Endothelial cell of umbilical vein (primary cell): ENCODE data around the gene MTG2. TPM values are rescaled to one million over a fixed set of nuclear protein-coding genes. Genes with fewer than 3 reads are reported as not detected.

Source experiments
- BruUV-seq: library from RNA; stranded (reverse); fragments of 400-500 nt; replicated peaks from 2 replicates; lab custom pipeline; 2021; lab: Mats Ljungman, UMichigan
- CTCF ChIA-PET: fragments of 300-600, 350-600 bp; sonication (Branson Sonifier 250); formaldehyde crosslinking; loops from one replicate; lab custom pipeline; 2021; ENCODE audit warnings: antibody characterized with exemption, inconsistent platforms; lab: Charles Lee
- POLR2A ChIA-PET: fragments of 300-600, 350-600 bp; sonication (Branson Sonifier 250); formaldehyde crosslinking; loops from one replicate; lab custom pipeline; 2021; ENCODE audit warnings: antibody characterized with exemption, inconsistent platforms; lab: Charles Lee
- DNase-seq: peaks from one replicate; pipeline ENCODE4 v3.0.0-alpha.2; 2011; ENCODE audit warnings: low read depth, low spot score
- FAIRE-seq: peaks from 2 replicates; lab custom pipeline; 2011; peaks lifted over from hg19 to GRCh38; lab: Jason Lieb, UNC
- H2AFZ ChIP-seq: 2 replicates; pipeline ENCODE4 v1.6.0; 2012; ENCODE audit warnings: low read depth, low read length, control low read depth, inconsistent platforms
- H3K27ac ChIP-seq: 2 replicates; pipeline ENCODE4 v1.5.1; 2011; ENCODE audit warnings: low read depth, mild to moderate bottlenecking, control low read depth, low read length, moderate library complexity; ENCODE audit not compliant: insufficient read depth
- H3K27me3 ChIP-seq, 2 experiments: 2 replicates each; pipeline versions ENCODE4 v1.6.0 to v1.6.1; 2011; ENCODE audit warnings: low read length in 2 of 2, mixed read lengths in 1 of 2; ENCODE audit not compliant: control insufficient read depth in 2 of 2, insufficient read depth in 2 of 2
- H3K36me3 ChIP-seq, 2 experiments: 2 replicates in 1 of 2; 3 replicates in 1 of 2; pipeline ENCODE4 v1.5.1; 2011; ENCODE audit warnings: low read length in 2 of 2, mild to moderate bottlenecking in 1 of 2, moderate library complexity in 1 of 2; ENCODE audit not compliant: control insufficient read depth in 2 of 2, insufficient read depth in 2 of 2; ENCODE audit errors: extremely low read depth in 1 of 2
- H3K4me1 ChIP-seq: 3 replicates; pipeline ENCODE4 v1.5.1; 2011; ENCODE audit warnings: mild to moderate bottlenecking, low read length; ENCODE audit not compliant: control insufficient read depth, insufficient read depth; ENCODE audit errors: extremely low read depth
- H3K4me2 ChIP-seq: 2 replicates; pipeline ENCODE4 v1.6.1; 2011; ENCODE audit warnings: low read length, control low read depth, mixed read lengths; ENCODE audit not compliant: insufficient read depth
- H3K4me3 ChIP-seq, 3 experiments: fragments of 200-600 bp in 1 of 3; sonication (generic), shearing (Covaris generic) in 1 of 3; replicated peaks in 1 of 3; 2 replicates each; pipeline ENCODE4 v1.5.1; 2011 to 2016; ENCODE audit warnings: control low read depth in 3 of 3, low read length in 3 of 3, mild to moderate bottlenecking in 2 of 3, inconsistent platforms in 1 of 3, low read depth in 1 of 3, moderate library complexity in 1 of 3; ENCODE audit not compliant: insufficient read depth in 1 of 3
- H3K79me2 ChIP-seq: 2 replicates; pipeline ENCODE4 v1.6.0; 2012; ENCODE audit warnings: low read length, inconsistent platforms; ENCODE audit not compliant: control insufficient read depth, insufficient read depth
- H3K9ac ChIP-seq: replicated peaks from 2 replicates; pipeline ENCODE3; 2011; ENCODE audit warnings: low read length, control low read depth; ENCODE audit not compliant: insufficient read depth; ENCODE audit errors: extremely low read depth
- H3K9me1 ChIP-seq: replicated peaks from 3 replicates; pipeline ENCODE4 v1.6.0; 2011; ENCODE audit warnings: mild to moderate bottlenecking, low read length; ENCODE audit not compliant: control insufficient read depth, insufficient read depth; ENCODE audit errors: extremely low read depth
- H3K9me3 ChIP-seq: replicated peaks from 2 replicates; pipeline ENCODE4 v1.5.1; 2012; ENCODE audit warnings: low read length, inconsistent platforms; ENCODE audit not compliant: control insufficient read depth, insufficient read depth
- H4K20me1 ChIP-seq: replicated peaks from 2 replicates; pipeline ENCODE3; 2011; ENCODE audit warnings: mild to moderate bottlenecking, low read length; ENCODE audit not compliant: control insufficient read depth, insufficient read depth; ENCODE audit errors: extremely low read depth
- EZH2 ChIP-seq: IDR thresholded peaks from 2 replicates; pipeline ENCODE4 v1.6.1; 2012; ENCODE audit warnings: borderline replicate concordance, low read depth, mild to moderate bottlenecking, moderate library complexity, low read length, inconsistent platforms; ENCODE audit not compliant: severe bottlenecking
- FOS ChIP-seq: IDR thresholded peaks from 2 replicates; pipeline ENCODE4 v1.6.1; 2011; ENCODE audit warnings: mild to moderate bottlenecking, low read length, moderate library complexity, borderline replicate concordance; ENCODE audit not compliant: insufficient read depth
- GATA2 ChIP-seq: IDR thresholded peaks from 2 replicates; pipeline ENCODE4 v1.7.0; 2011; ENCODE audit warnings: low read depth, mild to moderate bottlenecking, moderate library complexity, mixed read lengths, low read length; ENCODE audit not compliant: insufficient read length, insufficient read depth
- JUN ChIP-seq: IDR thresholded peaks from 2 replicates; pipeline ENCODE4 v1.6.1; 2011; ENCODE audit warnings: borderline replicate concordance, low read depth; ENCODE audit not compliant: insufficient read length, insufficient read depth
- MYC ChIP-seq: IDR thresholded peaks from one replicate; pipeline ENCODE4 v1.6.1; 2011; ENCODE audit warnings: mild to moderate bottlenecking, low read depth, low read length
- POLR2A ChIP-seq: IDR thresholded peaks from 2 replicates; pipeline ENCODE4 v1.6.1; 2012; ENCODE audit warnings: low read depth, mild to moderate bottlenecking, control low read depth, low read length
- POLR2AphosphoS5 ChIP-seq: IDR thresholded peaks from 2 replicates; pipeline ENCODE4 v1.6.1; 2012; ENCODE audit warnings: low read depth, mild to moderate bottlenecking, control low read depth, low read length, moderate library complexity; ENCODE audit not compliant: insufficient read depth
- dilution Hi-C: fragments of 300-500 bp; cut with MboI; formaldehyde crosslinking; loops from one replicate; pipeline ENCODE4 v1.15.0; 2019; ENCODE audit warnings: low sequenced_read_pairs; ENCODE audit not compliant: extremely low pct_ligation_motif_present
- intact Hi-C: fragments of 100-400 bp; cut with micrococcal nuclease; formaldehyde crosslinking; loops from one replicate; pipeline ENCODE4 v1.10.0; 2022
- polyA plus RNA-seq, 4 experiments: library from polyadenylated mRNA; depleted of rRNA in 3 of 4; stranded (reverse) in 3 of 4; unstranded in 1 of 4; fragments of >200 nt; gene quantifications; 2 replicates each; pipeline versions ENCODE4 v1.2.1 to v1.2.3, GENCODE V29; 2011 to 2012; ENCODE audit warnings: missing spikeins in 1 of 4
- total RNA-seq: library from RNA; stranded (reverse); gene quantifications from 2 replicates; pipeline ENCODE4 v1.2.3, GENCODE V29; 2021
- TF ChIP-seq, protein P1 (sequence below): IDR thresholded peaks from 2 replicates; pipeline ENCODE4 v1.6.1; 2011; ENCODE audit not compliant: insufficient read depth, insufficient read length
- TF ChIP-seq, protein P2 (sequence below), 2 donors: IDR thresholded peaks; 1 replicate in 1 of 2; 2 replicates in 1 of 2; pipeline ENCODE4 v1.5.1; 2011; ENCODE audit warnings: low read length in 2 of 2, mild to moderate bottlenecking in 2 of 2, moderate library complexity in 2 of 2, control low read depth in 1 of 2, inconsistent platforms in 1 of 2, low read depth in 1 of 2; ENCODE audit not compliant: insufficient read depth in 1 of 2; ENCODE audit errors: extremely low read depth in 1 of 2

MTG2 gene
- total and polyA plus RNA-seq, 2 donors (not counting 3 experiments of a cell fraction or from before 2014, with no cell fraction given) = 19.9 to 31.6 TPM

DNA sequence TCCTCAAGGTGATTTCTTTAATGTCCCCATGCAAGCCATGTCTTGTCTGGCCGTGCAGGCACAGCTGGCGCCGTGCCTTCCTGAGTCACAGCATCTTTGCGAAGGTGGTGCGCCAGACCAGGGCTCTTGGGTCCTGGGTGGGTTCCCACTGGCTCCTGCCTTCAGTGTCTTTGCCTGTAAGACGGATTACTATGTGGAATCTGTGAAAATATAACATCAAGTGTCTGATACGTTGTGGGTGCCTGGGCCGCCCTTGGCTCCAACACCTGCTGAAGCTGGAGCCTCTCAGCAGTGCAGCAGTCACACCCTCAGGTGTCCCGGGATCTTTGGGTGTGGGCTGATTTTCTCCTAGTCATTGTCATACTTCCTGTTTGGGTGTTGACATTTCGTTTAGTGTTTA is 58.7 kb downstream of the MTG2 start:
- no TSS peak for BruUV-seq
- no peak overlapping the region for H3K4me3 ChIP-seq
- intact Hi-C loops (no loop called here), dilution Hi-C loops (no loop called here)
- H2AFZ ChIP-seq = no peak overlapping the region
- H3K27me3 ChIP-seq = no peaks in the 10 kb centered on the region
- H3K79me2 ChIP-seq = peaks cover 3% of the 10 kb centered on the region
- ChIA-PET POLR2A (no interaction called here), CTCF (no interaction called here)
- H3K9ac ChIP-seq = no peak overlapping the region
- FAIRE-seq = no peak
- peaks cover 0 to 6% of the 10 kb centered on the region in 2 experiments for H3K36me3 ChIP-seq
- DNase-seq = no peak
- peaks cover 5% of the 10 kb centered on the region for H3K4me1 ChIP-seq
- no peaks in the 10 kb centered on the region for H4K20me1 ChIP-seq
- no peaks in the 10 kb centered on the region for H3K9me1 ChIP-seq
- no peak overlapping the region for H3K27ac ChIP-seq
- TF ChIP-seq POLR2AphosphoS5 = no peak
- no peak for TF ChIP-seq EZH2
- no peak for TF ChIP-seq FOS
- no peak for TF ChIP-seq MYC
- TF ChIP-seq JUN = no peak
- TF ChIP-seq, protein P1, sequence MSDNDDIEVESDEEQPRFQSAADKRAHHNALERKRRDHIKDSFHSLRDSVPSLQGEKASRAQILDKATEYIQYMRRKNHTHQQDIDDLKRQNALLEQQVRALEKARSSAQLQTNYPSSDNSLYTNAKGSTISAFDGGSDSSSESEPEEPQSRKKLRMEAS = no peak
- TF ChIP-seq, protein P2, sequence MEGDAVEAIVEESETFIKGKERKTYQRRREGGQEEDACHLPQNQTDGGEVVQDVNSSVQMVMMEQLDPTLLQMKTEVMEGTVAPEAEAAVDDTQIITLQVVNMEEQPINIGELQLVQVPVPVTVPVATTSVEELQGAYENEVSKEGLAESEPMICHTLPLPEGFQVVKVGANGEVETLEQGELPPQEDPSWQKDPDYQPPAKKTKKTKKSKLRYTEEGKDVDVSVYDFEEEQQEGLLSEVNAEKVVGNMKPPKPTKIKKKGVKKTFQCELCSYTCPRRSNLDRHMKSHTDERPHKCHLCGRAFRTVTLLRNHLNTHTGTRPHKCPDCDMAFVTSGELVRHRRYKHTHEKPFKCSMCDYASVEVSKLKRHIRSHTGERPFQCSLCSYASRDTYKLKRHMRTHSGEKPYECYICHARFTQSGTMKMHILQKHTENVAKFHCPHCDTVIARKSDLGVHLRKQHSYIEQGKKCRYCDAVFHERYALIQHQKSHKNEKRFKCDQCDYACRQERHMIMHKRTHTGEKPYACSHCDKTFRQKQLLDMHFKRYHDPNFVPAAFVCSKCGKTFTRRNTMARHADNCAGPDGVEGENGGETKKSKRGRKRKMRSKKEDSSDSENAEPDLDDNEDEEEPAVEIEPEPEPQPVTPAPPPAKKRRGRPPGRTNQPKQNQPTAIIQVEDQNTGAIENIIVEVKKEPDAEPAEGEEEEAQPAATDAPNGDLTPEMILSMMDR (IDR thresholded peaks at IDR 0.05; ENCODE audit: extremely low read depth in 1 of 2, insufficient read depth in 1 of 2, low read depth in 1 of 2, low read length in 2 of 2) = no peak
- no peak for TF ChIP-seq POLR2A
- no peak for TF ChIP-seq GATA2
- H3K9me3 ChIP-seq = no peaks in the 10 kb centered on the region
- H3K4me2 ChIP-seq = no peak overlapping the region
